ENCODE measurements around the gene FOCAD.

Gene FOCAD

DNA sequence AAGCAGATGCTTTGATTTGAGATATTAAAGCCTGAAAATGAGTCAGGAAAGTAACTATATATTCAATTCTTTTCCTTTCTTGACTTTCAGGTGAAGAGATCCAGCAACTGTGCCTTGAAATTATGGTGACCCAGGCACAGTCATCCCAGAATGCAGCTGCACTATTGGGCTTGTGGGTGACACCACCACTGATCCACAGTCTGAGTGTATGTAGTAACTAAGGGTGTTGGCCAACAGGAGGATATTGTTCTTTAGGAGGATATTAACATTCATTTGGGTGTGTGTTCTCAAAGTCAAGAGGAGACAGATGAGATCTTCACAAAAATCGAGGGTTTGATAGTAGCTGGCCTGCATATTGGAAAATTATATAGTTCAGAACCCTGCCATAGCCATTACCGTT is 294.2 kb downstream of the FOCAD start:
- no peak for TF ChIP-seq CTCF (IDR thresholded peaks at IDR 0.05; ENCODE audit: low read depth, low read length, missing control alignments)
- H3K4me3 ChIP-seq (ENCODE audit: low read depth, low read length) = no peak overlapping the region
- in situ Hi-C loops (cut with HindIII; ENCODE audit: low sequenced_read_pairs) = no loop called here
- no peak for DNase-seq (ENCODE audit: low read depth)

GRCh38 chr9:20980832-20981455 is 296.9 kb downstream of the FOCAD start:
- in situ Hi-C loops (cut with HindIII; ENCODE audit: low sequenced_read_pairs) = no loop called here
- no peak overlapping the region for H3K4me3 ChIP-seq (ENCODE audit: low read depth, low read length)
- TF ChIP-seq CTCF (IDR thresholded peaks at IDR 0.05; ENCODE audit: low read depth, low read length, missing control alignments) = no peak
- DNase-seq (ENCODE audit: low read depth) = peak; percentile 88

GRCh38 chr9:20981486-20981885 is 297.4 kb downstream of the FOCAD start:
- TF ChIP-seq CTCF (IDR thresholded peaks at IDR 0.05; ENCODE audit: low read depth, low read length, missing control alignments) = no peak
- in situ Hi-C loops (cut with HindIII; ENCODE audit: low sequenced_read_pairs) = no loop called here
- no peak overlapping the region for H3K4me3 ChIP-seq (ENCODE audit: low read depth, low read length)
- DNase-seq (ENCODE audit: low read depth) = peak; percentile 88

DNA sequence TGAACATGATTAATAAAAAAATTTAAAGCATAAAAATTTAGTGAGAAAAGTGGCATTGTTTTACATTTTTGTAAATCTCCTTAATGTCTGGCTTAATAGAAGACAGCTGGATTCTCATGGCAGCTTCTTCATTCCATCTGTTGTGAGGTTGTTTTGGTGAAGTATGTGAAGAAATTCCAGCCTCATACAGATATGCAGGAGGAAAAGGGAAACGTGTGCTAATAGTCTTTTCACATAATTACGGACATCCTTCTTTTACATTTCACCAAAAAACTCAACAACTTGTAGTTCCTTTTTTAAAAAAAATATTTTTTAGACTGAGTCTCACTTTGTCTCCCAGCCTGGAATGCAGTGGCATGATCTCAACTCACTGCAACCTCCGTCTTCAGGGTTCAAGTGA is 300.4 kb downstream of the FOCAD start:
- no peak overlapping the region for H3K4me3 ChIP-seq (ENCODE audit: low read depth, low read length)
- in situ Hi-C loops (cut with HindIII; ENCODE audit: low sequenced_read_pairs) = no loop called here
- no peak for TF ChIP-seq CTCF (IDR thresholded peaks at IDR 0.05; ENCODE audit: low read depth, low read length, missing control alignments)
- DNase-seq (ENCODE audit: low read depth) = no peak

- no peak for TF ChIP-seq CTCF (IDR thresholded peaks at IDR 0.05; ENCODE audit: low read depth, low read length, missing control alignments)
- no peak for DNase-seq (ENCODE audit: low read depth)
- no peak overlapping the region for H3K4me3 ChIP-seq (ENCODE audit: low read depth, low read length)
- in situ Hi-C loops (cut with HindIII; ENCODE audit: low sequenced_read_pairs) = no loop called here
These were observed 302.0 kb downstream of the FOCAD start for GRCh38 chr9:20985851-20986600.

DNA sequence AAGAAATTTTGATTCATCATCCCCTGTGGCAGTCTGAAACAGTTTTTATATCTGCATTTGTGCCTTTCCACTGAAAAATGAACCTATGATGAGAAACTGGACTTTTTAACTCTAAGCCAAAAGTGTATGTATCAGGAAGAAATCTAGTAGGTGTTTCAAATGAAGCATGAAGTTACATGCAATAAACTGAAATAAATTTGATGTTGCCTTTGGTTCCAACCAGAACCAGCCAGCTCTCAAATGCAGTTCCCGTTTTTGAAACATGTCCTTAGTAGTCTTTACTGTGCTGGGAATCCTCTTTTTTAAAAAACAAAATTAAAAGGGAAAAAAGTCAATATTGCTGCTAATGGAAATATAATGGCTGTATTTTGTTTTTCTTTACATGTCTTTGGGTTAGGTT is 303.5 kb downstream of the FOCAD start:
- in situ Hi-C loops (cut with HindIII; ENCODE audit: low sequenced_read_pairs) = no loop called here
- no peak for TF ChIP-seq CTCF (IDR thresholded peaks at IDR 0.05; ENCODE audit: low read depth, low read length, missing control alignments)
- DNase-seq (ENCODE audit: low read depth) = no peak
- H3K4me3 ChIP-seq (ENCODE audit: low read depth, low read length) = no peak overlapping the region
